HFF-Myc (cell line): ENCODE data around the gene LRRC9.
"Not testable (repeated sequence)": the region's sequence is repeated elsewhere in the genome, so short reads cannot be mapped to it uniquely, and the experiment has no call there.

Source experiments
- DNase-seq: peaks from one replicate; pipeline ENCODE4 v3.0.0-alpha.2; 2011; ENCODE audit warnings: low read depth; ENCODE audit errors: extremely low read depth
- H3K4me3 ChIP-seq: replicated peaks from 2 replicates; pipeline ENCODE4 v1.5.1; 2011; ENCODE audit warnings: low read depth, mild to moderate bottlenecking, control low read depth, low read length
- TF ChIP-seq, protein P1 (sequence below): IDR thresholded peaks from 2 replicates; pipeline ENCODE4 v1.5.1; 2012; ENCODE audit warnings: mild to moderate bottlenecking, low read depth, low read length, control low read depth; ENCODE audit errors: missing control alignments

LRRC9 gene

DNA sequence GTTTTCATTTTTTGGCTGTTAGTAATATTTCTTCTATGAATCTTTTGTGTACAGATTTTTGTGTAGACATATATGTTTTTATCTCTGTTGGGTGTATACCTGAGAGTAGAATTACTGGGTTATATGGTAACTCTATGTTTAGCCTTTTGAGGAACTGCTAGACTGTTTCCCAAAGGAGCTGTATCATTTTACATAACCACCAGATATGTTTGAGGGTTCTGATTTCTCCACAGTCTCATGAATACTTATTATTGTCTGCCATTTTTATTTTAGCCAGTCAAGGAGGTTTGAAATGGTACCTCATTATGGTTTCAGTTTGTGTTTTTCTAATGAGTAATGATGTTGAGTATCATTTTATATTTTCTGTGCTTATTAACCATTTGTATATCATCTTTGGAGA, 173.7 kb downstream of the LRRC9 start:
- DNase-seq, result no peak
- peak overlapping the region; percentile 82 for H3K4me3 ChIP-seq
- TF ChIP-seq, protein P1, sequence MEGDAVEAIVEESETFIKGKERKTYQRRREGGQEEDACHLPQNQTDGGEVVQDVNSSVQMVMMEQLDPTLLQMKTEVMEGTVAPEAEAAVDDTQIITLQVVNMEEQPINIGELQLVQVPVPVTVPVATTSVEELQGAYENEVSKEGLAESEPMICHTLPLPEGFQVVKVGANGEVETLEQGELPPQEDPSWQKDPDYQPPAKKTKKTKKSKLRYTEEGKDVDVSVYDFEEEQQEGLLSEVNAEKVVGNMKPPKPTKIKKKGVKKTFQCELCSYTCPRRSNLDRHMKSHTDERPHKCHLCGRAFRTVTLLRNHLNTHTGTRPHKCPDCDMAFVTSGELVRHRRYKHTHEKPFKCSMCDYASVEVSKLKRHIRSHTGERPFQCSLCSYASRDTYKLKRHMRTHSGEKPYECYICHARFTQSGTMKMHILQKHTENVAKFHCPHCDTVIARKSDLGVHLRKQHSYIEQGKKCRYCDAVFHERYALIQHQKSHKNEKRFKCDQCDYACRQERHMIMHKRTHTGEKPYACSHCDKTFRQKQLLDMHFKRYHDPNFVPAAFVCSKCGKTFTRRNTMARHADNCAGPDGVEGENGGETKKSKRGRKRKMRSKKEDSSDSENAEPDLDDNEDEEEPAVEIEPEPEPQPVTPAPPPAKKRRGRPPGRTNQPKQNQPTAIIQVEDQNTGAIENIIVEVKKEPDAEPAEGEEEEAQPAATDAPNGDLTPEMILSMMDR, result no peak

- TF ChIP-seq, protein P1, result no peak
- H3K4me3 ChIP-seq, result peak overlapping the region; percentile 82
- DNase-seq, result no peak
These were observed 174.5 kb downstream of the LRRC9 start for GRCh38 chr14:60094306-60094897.

DNA sequence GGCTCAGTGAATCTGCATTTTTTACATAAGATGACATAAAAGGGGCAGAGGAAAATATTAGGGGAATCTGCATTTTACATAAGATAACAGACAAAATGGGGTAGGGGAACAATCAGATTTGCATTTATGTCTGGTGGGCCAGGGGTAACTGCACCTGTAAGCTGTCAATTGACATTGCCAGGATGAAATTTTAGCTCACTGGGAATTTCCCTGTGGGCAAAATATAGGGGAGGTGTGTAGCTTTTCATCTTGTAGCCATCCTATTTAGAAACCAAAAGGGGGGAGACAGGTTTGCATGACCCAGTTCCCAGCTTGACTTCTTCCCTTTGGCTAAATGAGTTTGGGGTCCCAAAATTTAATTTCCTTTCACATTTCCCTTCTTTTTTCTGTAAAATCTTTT, 175.3 kb downstream of the LRRC9 start:
- H3K4me3 ChIP-seq, result no peak overlapping the region; the same call in 1 of the 2 replicates
- DNase-seq, result no peak
- TF ChIP-seq, protein P1, result no peak

GRCh38 chr14:60095781-60096450, 176.0 kb downstream of the LRRC9 start:
- no peak for DNase-seq
- TF ChIP-seq, protein P1, result no peak
- H3K4me3 ChIP-seq, result no peak overlapping the region

DNA sequence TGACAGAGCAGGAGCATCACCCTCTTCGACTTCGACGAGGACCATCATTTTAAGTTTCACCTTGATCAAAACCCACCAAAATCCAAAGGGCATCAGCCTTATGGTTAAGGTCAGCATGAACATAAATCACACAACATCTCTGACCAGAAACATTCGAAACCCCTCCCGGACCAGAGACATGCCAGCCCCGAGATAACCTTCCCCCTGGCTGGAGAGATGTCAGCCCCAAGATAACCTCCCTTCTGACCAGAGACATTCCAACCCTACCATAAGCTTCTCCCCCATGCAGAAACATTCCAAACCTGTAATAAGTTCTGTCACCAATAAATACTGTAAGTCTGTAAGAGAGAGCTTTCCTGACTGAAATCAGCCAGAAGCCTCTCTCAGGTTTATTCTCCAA, 178.0 kb downstream of the LRRC9 start:
- TF ChIP-seq, protein P1, result no peak
- DNase-seq, result no peak
- no peak overlapping the region for H3K4me3 ChIP-seq

DNA sequence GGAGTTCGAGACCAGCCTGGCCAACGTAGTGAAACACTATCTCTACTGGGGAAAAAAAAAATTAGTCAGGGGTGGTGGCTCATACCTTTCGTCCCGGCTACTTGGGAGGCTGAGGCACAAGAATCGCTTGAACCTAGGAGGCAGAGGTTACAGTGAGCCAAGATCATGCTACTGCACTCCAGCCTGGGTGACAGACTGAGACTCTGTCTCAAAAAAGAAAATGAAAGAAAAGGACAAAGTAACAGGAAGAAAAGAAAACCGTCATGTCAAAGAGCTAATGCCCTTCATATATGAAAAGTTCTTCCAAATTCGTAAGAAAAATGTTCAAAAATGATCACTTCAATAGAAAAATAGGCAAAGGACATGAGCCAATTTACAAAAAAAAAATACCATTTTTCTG, 179.9 kb downstream of the LRRC9 start:
- H3K4me3 ChIP-seq, DNase-seq: not testable (repeated sequence)

DNA sequence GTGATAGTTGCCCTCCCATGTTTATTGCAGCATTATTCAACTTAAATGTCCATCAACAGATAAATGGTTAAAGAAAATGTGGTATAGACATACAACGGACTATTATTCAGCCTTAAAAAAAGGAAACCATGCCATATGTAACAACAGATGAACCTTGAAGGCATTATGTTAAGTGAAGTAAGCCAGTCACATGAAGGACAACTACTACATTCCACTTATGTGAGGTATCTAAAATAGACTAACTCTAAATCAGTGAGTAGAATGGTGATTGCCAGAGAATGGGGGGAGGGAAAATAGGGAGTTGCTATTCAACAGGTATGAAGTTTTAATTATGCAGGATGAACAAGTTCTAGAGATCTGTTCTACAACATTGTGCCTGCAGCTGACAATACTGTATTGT, 181.8 kb downstream of the LRRC9 start:
- no peak overlapping the region for H3K4me3 ChIP-seq
- TF ChIP-seq, protein P1, result no peak
- DNase-seq, result no peak
